ENCODE data around the gene KLHDC8B. TPM values are rescaled to one million over a fixed set of nuclear protein-coding genes. Genes with fewer than 3 reads are reported as not detected.

Gene KLHDC8B
- total RNA-seq, 1 donor = 16.6 TPM

GRCh38 chr3:49162751-49163419 is 8.5 kb upstream of the KLHDC8B start:
- Histone ChIP-seq H3K4me2 (ENCODE audit: insufficient read depth, low read length) (no peak overlapping the region), H3K79me2 (ENCODE audit: insufficient read depth, low read length) (peaks cover 33% of the 10 kb centered on the region), H4K20me1 (ENCODE audit: insufficient read depth, low read length) (peaks cover 13% of the 10 kb centered on the region)

GRCh38 chr3:49163609-49164008 is 7.8 kb upstream of the KLHDC8B start:
- Histone ChIP-seq H3K36me3 (ENCODE audit: insufficient read depth, low read length) (peaks cover 16% of the 10 kb centered on the region), H3K4me1 (ENCODE audit: insufficient read depth, low read length) (peaks cover 14% of the 10 kb centered on the region), H3K27ac (ENCODE audit: low read depth, low read length) (no peak overlapping the region), H3K4me3 (ENCODE audit: insufficient read depth, low read length) (no peak overlapping the region), H2AFZ (ENCODE audit: low read length) (no peak overlapping the region), H3K4me2 (ENCODE audit: insufficient read depth, low read length) (no peak overlapping the region), H4K20me1 (ENCODE audit: insufficient read depth, low read length) (peaks cover 13% of the 10 kb centered on the region), H3K27me3 (ENCODE audit: insufficient read depth, low read length) (no peaks in the 10 kb centered on the region), H3K9me3 (ENCODE audit: low read depth, low read length) (no peaks in the 10 kb centered on the region), H3K79me2 (ENCODE audit: insufficient read depth, low read length) (peaks cover 33% of the 10 kb centered on the region)
- DNase-seq (ENCODE audit: insufficient read length, low spot score, missing footprints) = peak; percentile 65
- no peak for TF ChIP-seq CTCF (IDR thresholded peaks at IDR 0.05; ENCODE audit: extremely low read depth, low read depth, low read length)

More at GRCh38 chr3:49162751-49163419, 8.5 kb upstream of the KLHDC8B start:
- peaks cover 14% of the 10 kb centered on the region for H3K4me1 ChIP-seq (ENCODE audit: insufficient read depth, low read length)
- H3K36me3 ChIP-seq (ENCODE audit: insufficient read depth, low read length) = peaks cover 16% of the 10 kb centered on the region
- no peaks in the 10 kb centered on the region for H3K27me3 ChIP-seq (ENCODE audit: insufficient read depth, low read length)
- H3K27ac ChIP-seq (ENCODE audit: low read depth, low read length) = no peak overlapping the region
- no peak for TF ChIP-seq CTCF (IDR thresholded peaks at IDR 0.05; ENCODE audit: extremely low read depth, low read depth, low read length)
- no peak overlapping the region for H3K4me3 ChIP-seq (ENCODE audit: insufficient read depth, low read length)
- no peak overlapping the region for H2AFZ ChIP-seq (ENCODE audit: low read length)
- DNase-seq (ENCODE audit: insufficient read length, low spot score, missing footprints) = peak; percentile 36
- no peaks in the 10 kb centered on the region for H3K9me3 ChIP-seq (ENCODE audit: low read depth, low read length)

- Histone ChIP-seq H3K79me2 (ENCODE audit: insufficient read depth, low read length) (peaks cover 33% of the 10 kb centered on the region), H2AFZ (ENCODE audit: low read length) (peak overlapping the region; percentile 50), H3K27me3 (ENCODE audit: insufficient read depth, low read length) (no peaks in the 10 kb centered on the region), H3K27ac (ENCODE audit: low read depth, low read length) (peak overlapping the region; percentile 66), H3K4me2 (ENCODE audit: insufficient read depth, low read length) (peak overlapping the region; percentile 97), H3K4me1 (ENCODE audit: insufficient read depth, low read length) (peaks cover 14% of the 10 kb centered on the region), H4K20me1 (ENCODE audit: insufficient read depth, low read length) (peaks cover 13% of the 10 kb centered on the region), H3K9me3 (ENCODE audit: low read depth, low read length) (no peaks in the 10 kb centered on the region), H3K36me3 (ENCODE audit: insufficient read depth, low read length) (peaks cover 16% of the 10 kb centered on the region), H3K4me3 (ENCODE audit: insufficient read depth, low read length) (peak overlapping the region; percentile 87)
- no peak for TF ChIP-seq CTCF (IDR thresholded peaks at IDR 0.05; ENCODE audit: extremely low read depth, low read depth, low read length)
- peak; percentile 94 for DNase-seq (ENCODE audit: insufficient read length, low spot score, missing footprints)
Observed at GRCh38 chr3:49164983-49165720, 6.2 kb upstream of the KLHDC8B start.
